LHCN-M2 (cell line): ENCODE results near the gene RGS18. TPM values are rescaled to one million over a fixed set of nuclear protein-coding genes. Genes with fewer than 3 reads are reported as not detected.
"Not testable (repeated sequence)": the region's sequence is repeated elsewhere in the genome, so short reads cannot be mapped to it uniquely, and the experiment has no call there.

Source experiments
- DNase-seq: peaks from one replicate; pipeline ENCODE4 v3.0.0-alpha.2; 2012; ENCODE audit warnings: low read depth
- polyA plus RNA-seq: library from polyadenylated mRNA; unstranded; fragments of >200 nt; gene quantifications from one replicate; pipeline ENCODE4 v1.2.1, GENCODE V29; 2012; ENCODE audit warnings: missing spikeins
- total RNA-seq: library from RNA; depleted of rRNA; stranded (reverse); fragments of >200 nt; gene quantifications from 2 replicates; pipeline ENCODE4 v1.2.3, GENCODE V29; 2014; rRNA removed

Gene RGS18
- not detected in 2 replicates for total RNA-seq
- not detected for polyA plus RNA-seq

GRCh38 chr1:192158181-192158580, at the start of gene RGS18:
RGS18 (plus strand) TSS chr1:192158462; CDS start chr1:192158638, 176 bp downstream.
- peak; percentile 35 for DNase-seq

- no peak for DNase-seq
Measured at GRCh38 chr1:192109576-192109975, 48.7 kb upstream of the RGS18 start.

GRCh38 chr1:192115000-192115399, 43.3 kb upstream of the RGS18 start:
- DNase-seq, result no peak

GRCh38 chr1:192118881-192119405, 39.3 kb upstream of the RGS18 start:
- no peak for DNase-seq

- DNase-seq, result no peak
Measured at GRCh38 chr1:192119701-192120100, 38.6 kb upstream of the RGS18 start.

GRCh38 chr1:192122668-192123067, 35.6 kb upstream of the RGS18 start:
- DNase-seq, result no peak

- DNase-seq, result no peak
Measured at GRCh38 chr1:192123212-192123611, 35.0 kb upstream of the RGS18 start.

- no peak for DNase-seq
Measured at GRCh38 chr1:192126030-192126619, 32.1 kb upstream of the RGS18 start.

GRCh38 chr1:192130175-192130574, 28.1 kb upstream of the RGS18 start:
- DNase-seq, result no peak

GRCh38 chr1:192130865-192131264, 27.4 kb upstream of the RGS18 start:
- DNase-seq, result not testable (repeated sequence)

GRCh38 chr1:192131914-192132313, 26.3 kb upstream of the RGS18 start:
- DNase-seq, result no peak

- peak; percentile 82 for DNase-seq
Measured at GRCh38 chr1:192133350-192133926, 24.8 kb upstream of the RGS18 start.

- DNase-seq, result no peak
Measured at GRCh38 chr1:192140382-192140781, 17.9 kb upstream of the RGS18 start.

- DNase-seq, result no peak
Measured at GRCh38 chr1:192147221-192147620, 11.0 kb upstream of the RGS18 start.

GRCh38 chr1:192147696-192148095, 10.6 kb upstream of the RGS18 start:
- no peak for DNase-seq

- no peak for DNase-seq
Measured at GRCh38 chr1:192151176-192151575, 7.1 kb upstream of the RGS18 start.

GRCh38 chr1:192153276-192153675, 5.0 kb upstream of the RGS18 start:
- DNase-seq, result peak; percentile 61

- no peak for DNase-seq
Measured at GRCh38 chr1:192157067-192157466, 1.2 kb upstream of the RGS18 start.

- DNase-seq, result no peak
Measured at GRCh38 chr1:192159014-192159413, 752 bp downstream of the RGS18 start.

GRCh38 chr1:192159781-192160180, 1.5 kb downstream of the RGS18 start:
- DNase-seq, result peak; percentile 30

- peak; percentile 55 for DNase-seq
Measured at GRCh38 chr1:192160196-192160595, 1.9 kb downstream of the RGS18 start.

GRCh38 chr1:192161976-192162375, 3.7 kb downstream of the RGS18 start:
- no peak for DNase-seq

GRCh38 chr1:192162376-192162775, 4.1 kb downstream of the RGS18 start:
- DNase-seq, result no peak
